ENCODE results near the gene PEF1.

PEF1 gene

GRCh38 chr1:31671147-31671546 lies 26.5 kb upstream of the PEF1 start:
- no peak for DNase-seq (ENCODE audit: low spot score)

DNA sequence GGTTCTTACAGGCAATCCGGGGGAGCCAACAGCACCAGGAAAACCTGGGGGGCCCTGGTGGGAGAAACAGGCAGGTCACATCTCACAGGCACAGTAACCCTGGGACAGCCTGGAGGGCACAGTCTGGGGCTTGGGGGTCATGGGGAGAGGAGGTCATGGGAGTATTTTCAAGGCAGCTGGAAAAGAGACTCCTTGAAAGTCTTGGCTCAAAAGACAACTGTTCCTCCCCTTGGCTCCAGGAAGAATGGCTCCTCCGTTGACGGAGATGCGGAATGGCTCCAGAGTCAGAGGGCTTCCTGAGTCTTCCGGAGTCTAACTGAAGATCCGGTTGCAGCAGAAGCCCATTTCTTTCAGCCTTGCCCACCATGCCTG lies 25.9 kb upstream of the PEF1 start:
- no peak for DNase-seq (ENCODE audit: low spot score)

GRCh38 chr1:31669786-31670592 lies 25.3 kb upstream of the PEF1 start:
- DNase-seq (ENCODE audit: low spot score): peak; percentile 23

- DNase-seq (ENCODE audit: low spot score): no peak
Measured at GRCh38 chr1:31669433-31669785, 24.7 kb upstream of the PEF1 start.

- no peak for DNase-seq (ENCODE audit: low spot score)
Measured at GRCh38 chr1:31668303-31668883, 23.7 kb upstream of the PEF1 start.

GRCh38 chr1:31667065-31667785 lies 22.5 kb upstream of the PEF1 start:
- DNase-seq (ENCODE audit: low spot score): no peak

GRCh38 chr1:31666263-31666963 lies 21.7 kb upstream of the PEF1 start:
- DNase-seq (ENCODE audit: low spot score): no peak

DNA sequence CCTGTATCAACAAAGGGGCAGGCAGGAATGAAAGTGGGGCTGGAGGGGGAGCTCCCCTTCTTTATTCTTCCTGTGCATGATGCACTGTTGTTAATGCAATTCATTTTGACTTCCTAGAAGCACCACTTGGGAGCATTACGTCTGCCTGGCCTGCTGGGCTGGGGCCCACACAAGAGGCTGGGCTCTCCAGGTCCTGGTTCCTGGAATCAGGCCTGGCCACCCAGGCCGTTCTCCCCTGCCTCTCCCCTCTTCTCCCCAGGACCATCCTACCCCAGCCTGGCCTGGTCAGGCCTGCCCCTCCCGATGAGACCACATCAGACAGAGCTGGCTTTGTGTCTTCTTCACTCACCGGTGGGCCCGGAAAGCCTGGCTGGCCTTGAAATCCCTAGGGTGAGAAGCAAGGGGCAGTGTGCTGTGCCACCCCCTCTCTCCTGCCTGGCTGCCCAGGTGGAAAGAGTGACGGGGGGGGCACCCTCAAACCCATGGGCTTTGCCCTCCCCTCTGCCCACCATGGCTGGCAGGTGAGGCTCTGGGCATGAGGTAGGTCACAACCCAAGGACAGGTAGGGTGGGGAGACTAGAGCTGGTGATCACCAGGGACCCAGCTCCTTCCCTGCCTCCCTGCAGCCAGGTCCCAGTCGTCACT lies 20.7 kb upstream of the PEF1 start:
- DNase-seq (ENCODE audit: low spot score): no peak

DNA sequence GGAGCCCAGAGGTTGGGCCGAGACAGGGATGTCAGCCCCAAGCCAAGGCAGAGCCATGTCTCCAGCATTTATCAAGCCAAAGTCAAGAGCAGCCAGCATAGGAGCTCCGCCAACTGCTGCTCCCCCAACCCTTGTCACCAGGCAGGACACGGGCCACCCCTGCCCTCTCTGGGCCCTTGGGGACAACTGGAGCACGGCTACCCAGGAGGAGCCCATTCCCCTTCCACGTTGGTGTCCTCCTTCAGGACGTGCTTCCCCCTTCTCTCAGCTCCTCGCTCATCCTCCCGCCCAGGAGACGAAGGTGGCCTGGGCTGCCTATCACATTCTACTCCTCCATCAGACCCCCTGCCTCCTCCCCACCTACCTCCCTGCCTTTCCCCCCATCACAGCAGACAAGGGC lies 19.9 kb upstream of the PEF1 start:
- no peak for DNase-seq (ENCODE audit: low spot score)

DNA sequence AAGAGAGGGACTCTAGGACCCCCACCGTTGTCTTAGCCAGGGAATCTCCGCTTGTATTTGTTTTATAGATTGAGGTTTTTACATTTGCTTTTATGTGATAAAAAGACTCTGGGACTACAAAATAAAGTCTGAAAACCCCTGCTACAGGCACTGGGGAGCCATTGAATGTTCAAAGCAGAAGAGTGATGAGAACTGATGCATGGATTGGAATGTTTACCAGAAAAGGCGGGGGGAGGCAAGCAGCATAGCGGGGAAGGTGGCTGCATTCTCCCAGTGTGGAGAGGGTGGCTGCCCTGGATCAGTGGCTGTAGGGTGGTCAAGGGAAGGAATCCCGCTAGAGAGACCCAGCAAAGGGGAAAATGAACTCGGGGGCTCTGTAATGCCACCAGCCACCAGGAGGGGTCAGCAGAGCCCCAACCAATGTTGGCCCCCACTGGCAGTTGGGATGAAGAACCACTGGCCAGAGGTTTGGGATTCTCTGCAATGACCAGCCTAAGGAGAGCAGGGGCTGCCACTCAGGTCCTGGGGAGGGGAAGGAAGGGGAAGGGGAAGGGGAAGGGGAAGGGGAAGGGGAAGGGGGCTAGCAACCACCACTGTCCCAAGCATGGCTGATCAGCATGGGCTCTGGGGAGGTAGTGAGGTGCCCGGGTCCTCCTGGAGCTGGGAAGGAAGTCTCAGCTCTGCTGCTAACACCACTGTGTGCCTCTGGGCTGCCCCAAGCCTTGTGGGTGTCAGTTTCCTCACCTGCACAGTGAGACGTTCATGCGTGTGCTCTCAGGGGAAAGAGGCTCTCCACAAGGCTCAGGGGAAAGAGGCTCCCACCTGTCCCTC lies 19.2 kb upstream of the PEF1 start:
- DNase-seq (ENCODE audit: low spot score): peak; percentile 60

GRCh38 chr1:31662463-31662862 lies 17.8 kb upstream of the PEF1 start:
- no peak for DNase-seq (ENCODE audit: low spot score)

DNA sequence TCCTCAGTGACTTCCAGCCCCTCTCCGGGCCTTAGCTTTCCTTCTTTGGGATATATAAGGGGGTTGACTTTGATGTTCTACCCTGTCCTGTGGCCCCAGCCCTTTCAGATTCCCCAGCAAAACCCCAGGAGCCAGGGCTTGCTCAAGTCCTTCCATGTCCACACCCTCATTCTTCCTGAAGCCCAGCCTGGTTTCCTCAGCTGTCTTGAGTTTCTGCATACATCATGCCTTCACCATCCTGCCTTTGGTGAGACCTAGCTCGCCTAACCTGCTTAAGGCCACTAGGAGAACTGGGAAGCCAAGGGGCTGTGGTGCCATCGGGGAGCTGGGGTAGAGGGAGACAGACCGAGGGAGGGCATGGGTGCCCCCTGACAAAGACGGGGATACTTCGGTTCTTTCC lies 17.2 kb upstream of the PEF1 start:
- DNase-seq (ENCODE audit: low spot score): no peak

DNA sequence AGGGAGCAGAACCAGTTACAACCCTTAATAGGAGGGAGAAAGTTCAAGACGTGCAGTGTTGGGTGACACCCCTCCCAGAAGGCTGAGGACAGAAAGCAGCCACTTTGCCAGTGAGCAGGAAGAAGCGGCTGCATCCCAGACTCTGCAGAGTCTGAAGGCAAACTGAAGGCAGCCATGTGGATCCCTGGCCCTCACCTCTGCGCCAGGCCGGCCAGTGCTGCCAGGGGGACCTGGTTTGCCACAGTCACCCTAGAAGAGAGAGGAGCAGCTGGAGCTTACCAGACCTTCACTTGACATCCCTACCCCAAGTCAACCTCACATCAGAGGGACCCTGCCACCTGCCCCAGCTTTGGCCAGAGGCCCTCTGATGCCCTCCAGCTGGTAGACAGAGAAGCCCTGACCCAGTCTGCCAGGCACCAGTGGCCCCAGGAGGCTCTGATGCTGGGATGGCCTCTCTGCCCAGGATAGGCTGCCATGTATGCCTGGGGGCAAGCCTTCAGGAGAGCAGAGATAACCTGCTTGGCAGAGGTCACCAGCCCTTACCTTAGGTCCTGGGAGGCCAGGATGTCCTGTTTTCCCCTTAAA lies 16.3 kb upstream of the PEF1 start:
- no peak for DNase-seq (ENCODE audit: low spot score)

GRCh38 chr1:31659889-31660288 lies 15.2 kb upstream of the PEF1 start:
- DNase-seq (ENCODE audit: low spot score): no peak

DNA sequence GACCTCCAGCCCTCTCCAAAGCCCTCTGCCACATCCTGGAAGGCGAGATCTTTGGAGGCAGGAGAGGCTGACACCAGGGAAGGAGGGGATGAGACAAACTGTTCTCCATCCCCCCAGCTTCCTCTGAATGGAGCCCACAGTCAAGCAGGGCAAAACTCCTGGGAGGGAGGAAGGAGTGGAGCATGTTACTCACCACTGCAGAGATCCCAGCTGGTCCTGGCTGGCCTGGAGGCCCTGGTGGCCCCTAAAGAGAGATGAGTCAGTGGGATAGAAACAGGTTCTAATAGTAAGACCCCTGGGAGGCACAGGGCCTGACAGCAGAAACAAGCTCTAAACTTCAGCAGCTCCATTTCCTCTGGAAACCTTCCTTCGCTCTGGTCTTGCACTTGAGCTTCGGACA lies 14.0 kb upstream of the PEF1 start:
- DNase-seq (ENCODE audit: low spot score): no peak

- no peak for DNase-seq (ENCODE audit: low spot score)
Measured at GRCh38 chr1:31657972-31658510, 13.4 kb upstream of the PEF1 start.

DNA sequence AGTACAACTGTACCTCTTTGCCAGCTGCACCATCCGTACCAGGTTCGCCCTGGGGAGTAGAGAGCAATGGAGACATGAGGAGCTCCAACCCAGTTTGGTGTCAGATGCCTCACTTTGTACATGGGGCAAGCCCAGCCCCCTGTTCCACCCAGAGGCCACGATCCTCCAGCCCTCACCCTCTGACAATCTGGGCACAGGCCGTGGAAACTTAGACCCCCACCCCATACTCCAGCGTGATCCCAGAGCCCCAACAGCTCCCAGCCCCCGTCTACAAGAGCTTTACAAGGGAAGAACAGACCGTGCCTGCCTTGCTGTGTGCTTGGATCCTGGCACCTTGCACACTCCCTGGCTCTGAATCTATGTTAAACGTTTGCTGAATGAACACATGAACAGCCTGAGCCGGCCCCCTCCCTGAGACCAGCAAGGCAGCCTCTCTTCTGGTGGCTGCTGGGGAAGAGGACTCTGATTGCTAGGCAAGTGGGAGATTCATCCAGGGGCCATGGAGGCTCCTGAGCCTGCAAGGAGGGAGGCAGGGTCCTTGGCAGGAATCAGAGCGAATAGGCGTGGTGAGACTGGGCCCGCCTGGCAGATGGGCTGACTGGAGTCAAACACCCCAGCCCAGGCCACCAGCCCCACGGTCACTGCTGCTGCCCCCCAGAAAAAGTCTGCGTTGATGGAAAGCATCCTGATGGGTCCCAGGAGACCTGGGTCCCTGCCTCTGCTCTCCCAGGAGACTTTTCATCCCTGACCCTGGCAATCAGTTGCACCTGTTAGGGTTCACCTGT lies 12.5 kb upstream of the PEF1 start:
- DNase-seq (ENCODE audit: low spot score): no peak

GRCh38 chr1:31655756-31656155 lies 11.1 kb upstream of the PEF1 start:
- no peak for DNase-seq (ENCODE audit: low spot score)

DNA sequence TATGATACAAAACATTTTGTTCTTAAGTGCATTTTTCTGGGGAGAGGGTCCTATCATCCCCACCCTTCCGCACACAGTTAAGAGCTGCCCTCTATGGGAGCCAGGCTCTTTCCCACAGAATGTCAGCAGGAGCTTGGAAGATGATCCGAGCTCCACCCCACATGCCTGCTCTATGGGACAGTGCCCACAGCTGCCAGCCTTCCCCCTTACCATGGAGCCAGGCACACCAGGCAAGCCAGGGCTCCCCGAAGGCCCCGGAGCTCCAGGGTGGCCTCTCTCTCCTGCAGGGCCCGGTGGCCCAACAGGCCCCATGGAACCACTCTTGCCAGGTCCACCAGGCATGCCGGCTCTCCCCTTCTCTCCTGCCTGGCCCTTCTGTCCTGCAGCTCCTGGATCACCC lies 10.4 kb upstream of the PEF1 start:
- no peak for DNase-seq (ENCODE audit: low spot score)

GRCh38 chr1:31654474-31654776 lies 9.7 kb upstream of the PEF1 start:
- DNase-seq (ENCODE audit: low spot score): no peak
